IMR-90 (cell line): ENCODE measurements around the gene CCNL2. TPM values are rescaled to one million over a fixed set of nuclear protein-coding genes. Genes with fewer than 3 reads are reported as not detected.

Experiments used
- ATAC-seq: fragments of 200-7000 bp; cut with Tn5 transposase; 2 replicates; pipeline ENCODE4 v1.9.1; 2020; ENCODE audit warnings: low read depth, mild to moderate bottlenecking, moderate library complexity
- Bru-seq: library from RNA; stranded (reverse); fragments of 400-500 nt; gene quantifications from one replicate; lab custom pipeline; 2021; lab: Mats Ljungman, UMichigan
- BruChase-seq, 2 experiments: library from RNA; stranded (reverse); fragments of 400-500 nt; gene quantifications; one replicate each; lab custom pipeline; 2021; lab: Mats Ljungman, UMichigan
- BruUV-seq: library from RNA; stranded (reverse); fragments of 400-500 nt; replicated peaks from 2 replicates; lab custom pipeline; 2021; lab: Mats Ljungman, UMichigan
- CTCF ChIA-PET: fragments of 300-600 bp; formaldehyde crosslinking; extraction: SDS; loops from one replicate; lab custom pipeline; 2021; ENCODE audit warnings: antibody characterized with exemption; lab: Yijun Ruan, JAX
- POLR2A ChIA-PET: fragments of 300-600 bp; sonication (Branson Sonifier 250); formaldehyde crosslinking; loops from one replicate; lab custom pipeline; 2022; ENCODE audit warnings: antibody characterized with exemption; ENCODE audit not compliant: unreplicated experiment; lab: Charles Lee
- DNase-seq: peaks from one replicate; pipeline ENCODE4 v3.0.0; 2013
- H2AFZ ChIP-seq: replicated peaks from 2 replicates; pipeline ENCODE3; 2013; ENCODE audit warnings: low read length, mild to moderate bottlenecking; ENCODE audit not compliant: poor library complexity
- H2AK5ac ChIP-seq: 2 replicates; pipeline ENCODE4 v1.6.1; 2013; ENCODE audit warnings: low read depth, low read length, inconsistent platforms
- H2AK9ac ChIP-seq: replicated peaks from 2 replicates; pipeline ENCODE3; 2013; ENCODE audit warnings: mild to moderate bottlenecking, low read depth, low read length, moderate library complexity; ENCODE audit not compliant: poor library complexity
- H2BK120ac ChIP-seq: 2 replicates; pipeline ENCODE4 v1.6.1; 2013; ENCODE audit warnings: low read depth, low read length, inconsistent platforms
- H2BK15ac ChIP-seq: 3 replicates; pipeline ENCODE4 v1.6.1; 2013; ENCODE audit warnings: low read depth, low read length, inconsistent platforms
- H2BK20ac ChIP-seq: 2 replicates; pipeline ENCODE4 v1.6.1; 2013; ENCODE audit warnings: low read depth, mild to moderate bottlenecking, inconsistent platforms, low read length, moderate library complexity
- H2BK5ac ChIP-seq: 2 replicates; pipeline ENCODE4 v1.6.1; 2013; ENCODE audit warnings: mild to moderate bottlenecking, low read depth, low read length, inconsistent platforms; ENCODE audit not compliant: poor library complexity, severe bottlenecking
- H3K14ac ChIP-seq: replicated peaks from 2 replicates; pipeline ENCODE4 v1.6.1; 2013; ENCODE audit warnings: low read depth, low read length, inconsistent platforms
- H3K18ac ChIP-seq: 2 replicates; pipeline ENCODE4 v1.6.1; 2013; ENCODE audit warnings: low read depth, low read length, control low read depth
- H3K23ac ChIP-seq: 2 replicates; pipeline ENCODE4 v1.6.1; 2013; ENCODE audit warnings: low read depth, low read length, inconsistent platforms
- H3K27ac ChIP-seq: 2 replicates; pipeline ENCODE4 v1.5.1; 2013; ENCODE audit warnings: mild to moderate bottlenecking, control low read depth, low read length; ENCODE audit not compliant: insufficient read depth
- H3K27me3 ChIP-seq: 2 replicates; pipeline ENCODE4 v1.6.1; 2013; ENCODE audit warnings: low read length; ENCODE audit not compliant: control insufficient read depth, insufficient read depth
- H3K36me3 ChIP-seq: 2 replicates; pipeline ENCODE4 v1.6.1; 2013; ENCODE audit warnings: low read length, mixed read lengths; ENCODE audit not compliant: control insufficient read depth, insufficient read depth
- H3K4ac ChIP-seq: 2 replicates; pipeline ENCODE4 v1.6.1; 2013; ENCODE audit warnings: low read depth, low read length, inconsistent platforms
- H3K4me1 ChIP-seq: 2 replicates; pipeline ENCODE4 v1.6.1; 2013; ENCODE audit warnings: low read length, mixed read lengths; ENCODE audit not compliant: control insufficient read depth, insufficient read depth
- H3K4me2 ChIP-seq: 2 replicates; pipeline ENCODE4 v1.6.1; 2013; ENCODE audit warnings: low read depth, mild to moderate bottlenecking, control low read depth, low read length, moderate library complexity
- H3K4me3 ChIP-seq: 2 replicates; pipeline ENCODE4 v1.5.1; 2013; ENCODE audit warnings: low read depth, mild to moderate bottlenecking, control low read depth, low read length, moderate library complexity; ENCODE audit not compliant: insufficient read depth
- H3K56ac ChIP-seq: 2 replicates; pipeline ENCODE4 v1.6.1; 2013; ENCODE audit warnings: low read length, inconsistent platforms; ENCODE audit not compliant: insufficient read depth; ENCODE audit errors: extremely low read depth
- H3K79me1 ChIP-seq, 2 experiments: 2 replicates each; pipeline ENCODE4 v1.6.1; 2013; ENCODE audit warnings: low read length in 2 of 2, inconsistent platforms in 1 of 2, low read depth in 1 of 2
- H3K9ac ChIP-seq: 2 replicates; pipeline ENCODE4 v1.6.1; 2013; ENCODE audit warnings: low read depth, low read length, control low read depth
- H3K9me1 ChIP-seq: 2 replicates; pipeline ENCODE4 v1.6.1; 2013; ENCODE audit warnings: low read length, inconsistent platforms; ENCODE audit not compliant: insufficient read depth
- H3K9me3 ChIP-seq: 2 replicates; pipeline ENCODE4 v1.6.1; 2013; ENCODE audit warnings: low read length; ENCODE audit not compliant: control insufficient read depth, insufficient read depth
- H4K20me1 ChIP-seq: 2 replicates; pipeline ENCODE4 v1.6.1; 2013; ENCODE audit warnings: low read length, inconsistent platforms; ENCODE audit not compliant: insufficient read depth
- H4K5ac ChIP-seq: 2 replicates; pipeline ENCODE4 v1.6.1; 2013; ENCODE audit warnings: mild to moderate bottlenecking, low read depth, low read length, control low read depth
- H4K8ac ChIP-seq, 2 experiments: 2 replicates each; pipeline ENCODE4 v1.6.1; 2013; ENCODE audit warnings: low read depth in 2 of 2, low read length in 2 of 2, control low read depth in 1 of 2, inconsistent platforms in 1 of 2
- H4K91ac ChIP-seq: 2 replicates; pipeline ENCODE4 v1.6.1; 2013; ENCODE audit warnings: low read depth, low read length, inconsistent platforms; ENCODE audit not compliant: insufficient read depth
- CTCF ChIP-seq: conservative IDR thresholded peaks from 2 replicates; pipeline ENCODE4 v1.5.1; 2012; ENCODE audit warnings: mild to moderate bottlenecking, low read depth, low read length, improper control_type of control experiment
- FOS ChIP-seq: fragments of 150-350 bp; IDR thresholded peaks from 2 replicates; pipeline ENCODE4 v1.6.1; 2016; ENCODE audit warnings: low read depth, low read length
- MAZ ChIP-seq: IDR thresholded peaks from 2 replicates; pipeline ENCODE4 v1.6.1; 2012; ENCODE audit warnings: low read depth, mild to moderate bottlenecking, low read length, improper control_type of control experiment, moderate library complexity, borderline replicate concordance
- MXI1 ChIP-seq: IDR thresholded peaks from 2 replicates; pipeline ENCODE4 v1.6.1; 2012; ENCODE audit warnings: low read depth, mild to moderate bottlenecking, low read length, moderate library complexity, borderline replicate concordance
- POLR2A ChIP-seq: IDR thresholded peaks from 2 replicates; pipeline ENCODE4 v1.6.1; 2012; ENCODE audit warnings: mild to moderate bottlenecking, low read depth, low read length
- RAD21 ChIP-seq: IDR thresholded peaks from 2 replicates; pipeline ENCODE4 v1.6.1; 2012; ENCODE audit warnings: low read length, improper control_type of control experiment
- RCOR1 ChIP-seq: IDR thresholded peaks from 2 replicates; pipeline ENCODE4 v1.6.1; 2012; ENCODE audit warnings: mild to moderate bottlenecking, low read length, improper control_type of control experiment; ENCODE audit not compliant: insufficient replicate concordance
- RFX5 ChIP-seq: IDR thresholded peaks from 2 replicates; pipeline ENCODE4 v1.8.0; 2012; ENCODE audit warnings: low read depth, mild to moderate bottlenecking, low read length, moderate library complexity
- WGBS, 2 experiments: methylation state at CpG; one replicate each; pipeline versions ENCODE4 v1.1.5 to v1.1.7; 2013; ENCODE audit warnings: missing lambda C conversion rate in 2 of 2; ENCODE audit not compliant: insufficient read length in 1 of 2; ENCODE audit errors: extremely low coverage in 2 of 2; 5-methylcytosine and 5-hydroxymethylcytosine counted together
- dilution Hi-C: fragments of 300-500 bp; cut with HindIII; formaldehyde crosslinking; loops from one replicate; pipeline ENCODE4 v1.14.3; 2018; ENCODE audit warnings: low sequenced_read_pairs; ENCODE audit not compliant: unreplicated experiment
- in situ Hi-C: fragments of 300-500 bp; cut with MboI; formaldehyde crosslinking; loops from 3 replicates; pipeline ENCODE4 v1.14.3; 2019; ENCODE audit warnings: low sequenced_read_pairs, inconsistent platforms, mixed read lengths
- intact Hi-C: fragments of 100-400 bp; cut with micrococcal nuclease; formaldehyde crosslinking; loops from 2 replicates; pipeline ENCODE4 v1.10.0; 2022
- long read RNA-seq: library from polyadenylated mRNA; unstranded; transcript quantifications from one replicate; pipeline ENCODE4 v2.0.0, GENCODE V29; 2021; ENCODE audit not compliant: unreplicated experiment
- polyA plus RNA-seq, 3 experiments: library from polyadenylated mRNA; depleted of rRNA; stranded (reverse); fragments of >200 nt; gene quantifications; 2 replicates each; pipeline ENCODE4 v1.2.3, GENCODE V29; 2012; ENCODE audit warnings: low replicate concordance in 1 of 3
- total RNA-seq: library from RNA; depleted of rRNA; stranded (reverse); fragments of >200 nt; gene quantifications from 2 replicates; pipeline ENCODE4 v1.2.3, GENCODE V29; 2012; rRNA removed

CCNL2 gene
- total RNA-seq (53.9 and 61.1 TPM in 2 replicates), polyA plus RNA-seq (2012; rRNA removed) (209 and 239 TPM in 2 replicates), Bru-seq, nascent RNA (percentile 94 among the genes with signal in this experiment), BruChase-seq, experiment 1, labeled RNA remaining after a 6-hour chase (percentile 99 among the genes with signal in this experiment), BruChase-seq, experiment 2, labeled RNA remaining after a 2-hour chase (percentile 98 among the genes with signal in this experiment)
- polyA plus RNA-seq (2012; cell fraction: cytosol; rRNA removed): 37.1 and 43.3 TPM in 2 replicates
- polyA plus RNA-seq (2012; cell fraction: nucleus; rRNA removed; ENCODE audit: low replicate concordance): 2,162 and 3,411 TPM in 2 replicates
- long read RNA-seq, transcript CCNL2-202 (6 exons, 1,186 nt): minor isoform, 18 of 220 reads
- long read RNA-seq, transcript CCNL2-204 (6 exons, 3,082 nt): major isoform, 40 of 220 reads
- long read RNA-seq, partial matches to known transcripts: 38 of 220 reads
- long read RNA-seq, other reads (novel, unspliced or antisense): 117 of 220 reads

- CTCF ChIA-PET: interaction anchor here (0.7 to 1.0 kb wide), 2 partner anchors 11 to 24 kb away, joined by 3 to 4 read pairs; no protein-coding TSS in a partner anchor
- peak within 1 kb of the TSS; percentile 97 for H3K4me3 ChIP-seq
- H3K4me2 ChIP-seq: peak within 1 kb of the TSS; percentile 93
- no TSS peak for BruUV-seq
- ATAC-seq (peak; percentile 96), DNase-seq (peak; percentile 97)
- no peak within 1 kb of the TSS for H2BK15ac ChIP-seq
- H4K91ac ChIP-seq: peak within 1 kb of the TSS; percentile 86
- peak within 1 kb of the TSS; percentile 97 for H2AK5ac ChIP-seq
- H2BK120ac ChIP-seq: peak within 1 kb of the TSS; percentile 48
- H3K4me1 ChIP-seq: peaks cover 12% of the 10 kb centered on the region
- in situ Hi-C loops: no loop called here
- H4K8ac ChIP-seq: peak within 1 kb of the TSS; percentile 83 to 99
- peak within 1 kb of the TSS; percentile 99 for H3K14ac ChIP-seq
- H3K56ac ChIP-seq: peak within 1 kb of the TSS; percentile 92
- no peak within 1 kb of the TSS for H2BK20ac ChIP-seq
- H3K27ac ChIP-seq: peak within 1 kb of the TSS; percentile 96
- H3K27me3 ChIP-seq: no peaks in the 10 kb centered on the region
- peak within 1 kb of the TSS; percentile 94 for H2AFZ ChIP-seq
- H4K20me1 ChIP-seq: peaks cover 31% of the 10 kb centered on the region; the same call in 1 of the 2 replicates
- dilution Hi-C loops: no loop called here
- H3K4ac ChIP-seq: peak within 1 kb of the TSS; percentile 96
- intact Hi-C loops: loop anchor here (2.0 kb wide), 2 partner anchors 51 to 71 kb away; partner anchors contain the start of genes ATAD3B and DVL1
- WGBS, 2 experiments: 1% methylated on average over 38 of the region's 86 CpGs; no CpG with 5 or more reads in 1 of the 2 experiments
- peaks cover 48% of the 10 kb centered on the region for H3K36me3 ChIP-seq
- peaks cover 21 to 61% of the 10 kb centered on the region in 2 experiments for H3K79me1 ChIP-seq
- H3K9me3 ChIP-seq: no peaks in the 10 kb centered on the region
- peak within 1 kb of the TSS; percentile 88 for H2BK5ac ChIP-seq
- peaks cover 11% of the 10 kb centered on the region for H3K9me1 ChIP-seq
- POLR2A ChIA-PET: interaction anchor here (0.7 to 0.9 kb wide), 2 partner anchors 10 to 42 kb away, joined by 3 to 4 read pairs; no protein-coding TSS in a partner anchor
- peak within 1 kb of the TSS; percentile 23; the same call in 1 of the 2 replicates for H3K18ac ChIP-seq
- peak within 1 kb of the TSS; percentile 97 for H3K9ac ChIP-seq
- H4K5ac ChIP-seq: peak within 1 kb of the TSS; percentile 84
- peak within 1 kb of the TSS; percentile 99 for H2AK9ac ChIP-seq
- peak within 1 kb of the TSS; percentile 98 for H3K23ac ChIP-seq
- TF ChIP-seq RCOR1: no peak
- TF ChIP-seq MAZ: peak; percentile 85; the same call in 1 of the 2 replicates
- no peak for TF ChIP-seq RFX5
- TF ChIP-seq FOS: peak; percentile 93
- TF ChIP-seq POLR2A: peak; percentile 51
- TF ChIP-seq MXI1: peak; percentile 89
- TF ChIP-seq RAD21: peak; percentile 22; the same call in 1 of the 2 replicates
- peak; percentile 55 for TF ChIP-seq CTCF
Observed at GRCh38 chr1:1399187-1399871, at the start of gene CCNL2. CCNL2 (minus strand) TSS chr1:1399335; CDS start chr1:1399306, 29 bp downstream.
